Kidney (tissue), 14 donors: ENCODE data around the gene ITPR2. TPM values are rescaled to one million over a fixed set of nuclear protein-coding genes. Genes with fewer than 3 reads are reported as not detected.

Experiments
- DNase-seq, 5 donors: peaks; one replicate each; pipeline ENCODE4 v3.0.0-alpha.2; 2013 to 2020
- FAIRE-seq: peaks from 2 replicates; lab custom pipeline; 2012; peaks lifted over from hg19 to GRCh38; lab: Jason Lieb, UNC
- H3K27ac ChIP-seq, 2 donors: one replicate each; pipeline ENCODE4 v1.7.0; 2013; ENCODE audit warnings: low read depth in 2 of 2, low read length in 2 of 2, inconsistent platforms in 1 of 2
- H3K27me3 ChIP-seq: one replicate; pipeline ENCODE4 v1.7.1; 2013; ENCODE audit warnings: low read length, inconsistent platforms; ENCODE audit not compliant: control insufficient read depth, insufficient read depth
- H3K36me3 ChIP-seq, 3 donors: one replicate each; pipeline versions ENCODE4 v1.7.0 to v1.7.1; 2013; ENCODE audit warnings: low read length in 3 of 3, control low read depth in 1 of 3, inconsistent platforms in 1 of 3; ENCODE audit not compliant: insufficient read depth in 3 of 3, control insufficient read depth in 2 of 3
- H3K4me1 ChIP-seq, 3 donors: one replicate each; pipeline versions ENCODE4 v1.7.0 to v1.7.1; 2013; ENCODE audit warnings: low read length in 3 of 3, inconsistent platforms in 1 of 3, low read depth in 1 of 3; ENCODE audit not compliant: control insufficient read depth in 2 of 3, insufficient read depth in 2 of 3
- H3K4me3 ChIP-seq, 3 donors: one replicate each; pipeline versions ENCODE4 v1.7.0 to v1.8.1; 2013; ENCODE audit warnings: low read length in 3 of 3, control low read depth in 1 of 3, inconsistent platforms in 1 of 3
- H3K9ac ChIP-seq, 3 donors: one replicate each; pipeline versions ENCODE4 v1.7.0 to v1.7.1; 2013; ENCODE audit warnings: low read length in 3 of 3, control low read depth in 1 of 3, inconsistent platforms in 1 of 3
- H3K9me3 ChIP-seq, 3 donors: one replicate each; pipeline versions ENCODE4 v1.7.0 to v1.7.1; 2013; ENCODE audit warnings: low read length in 3 of 3, control low read depth in 1 of 3, inconsistent platforms in 1 of 3; ENCODE audit not compliant: control insufficient read depth in 2 of 3, insufficient read depth in 1 of 3
- intact Hi-C: fragments of 100-400 bp; cut with DNase I; formaldehyde crosslinking; loops from one replicate; pipeline ENCODE4 v1.11.1; 2022
- polyA plus RNA-seq: library from polyadenylated mRNA; stranded (reverse); fragments of 350-450 nt; fragmentation: Illumina TruSeq; extraction: RNeasy Lipid Tissue Mini Kit (QIAGEN cat#74804); gene quantifications from one replicate; pipeline ENCODE4 v1.2.3, GENCODE V29; 2014; ENCODE audit warnings: low read depth, low replicate concordance; ENCODE audit not compliant: insufficient read depth
- total RNA-seq: library from RNA; stranded (reverse); fragmentation: NEBNext Ultra II Directional; extraction: Animal tissue kit (Norgen Biotek cat#: 25700); gene quantifications from one replicate; pipeline ENCODE4 v1.2.1, GENCODE V29; 2021
- TF ChIP-seq, protein P1 (sequence below): IDR thresholded peaks from 3 replicates; pipeline ENCODE4 v1.5.1; 2012; ENCODE audit warnings: mild to moderate bottlenecking, moderate library complexity, borderline replicate concordance; ENCODE audit not compliant: insufficient read depth; ENCODE audit errors: extremely low read depth
- donor health status: control.
- donor health status: control.
- donor health status: control.
- donor health status: control.
- donor health status: control.
- donor health status: DM: yes; HTN: yes; CAD: no.
- donor health status: Normal renal cell carcinoma (clear cell type).

ITPR2 gene
- total and polyA plus RNA-seq, 2 donors from 2014 or later: 5.7 to 56.9 TPM

DNA sequence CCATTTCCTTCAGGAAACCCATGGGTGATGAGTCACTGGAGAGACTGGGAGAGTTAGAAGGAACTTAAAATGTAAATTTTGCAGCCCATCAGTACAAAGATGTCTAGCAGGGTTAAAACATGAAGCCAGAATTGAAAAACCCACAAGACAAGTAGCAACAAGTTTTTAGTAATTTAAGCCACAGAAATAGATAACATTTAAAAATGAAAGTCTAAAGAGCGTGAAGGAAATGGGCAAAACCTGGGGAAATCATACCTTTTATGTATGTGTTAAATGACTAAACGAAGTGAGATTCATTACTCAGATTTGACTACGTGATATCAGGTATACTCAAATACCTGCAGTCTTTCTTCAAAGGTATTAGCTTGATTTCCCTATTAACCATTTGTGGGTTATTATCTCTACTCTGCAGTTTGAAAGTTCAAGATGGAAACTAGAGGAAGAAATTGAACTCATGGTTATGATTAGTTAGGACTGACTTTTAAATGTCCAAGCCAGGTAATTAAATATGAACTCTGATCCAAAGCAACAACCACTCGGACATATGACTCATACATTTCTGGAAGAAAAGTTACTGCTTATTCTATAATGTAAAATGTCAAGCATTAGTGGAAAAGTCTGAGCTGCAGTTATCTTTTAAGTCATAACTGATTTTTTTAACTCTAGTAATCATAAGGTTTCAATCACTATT lies 84.1 kb downstream of the ITPR2 start:
- no peaks in the 10 kb centered on the region for H3K36me3 ChIP-seq
- no peak overlapping the region for H3K27ac ChIP-seq
- FAIRE-seq (peak; percentile 55), DNase-seq (no peak)
- H3K27me3 ChIP-seq: no peaks in the 10 kb centered on the region
- H3K9ac ChIP-seq: no peak overlapping the region
- TF ChIP-seq, protein P1, sequence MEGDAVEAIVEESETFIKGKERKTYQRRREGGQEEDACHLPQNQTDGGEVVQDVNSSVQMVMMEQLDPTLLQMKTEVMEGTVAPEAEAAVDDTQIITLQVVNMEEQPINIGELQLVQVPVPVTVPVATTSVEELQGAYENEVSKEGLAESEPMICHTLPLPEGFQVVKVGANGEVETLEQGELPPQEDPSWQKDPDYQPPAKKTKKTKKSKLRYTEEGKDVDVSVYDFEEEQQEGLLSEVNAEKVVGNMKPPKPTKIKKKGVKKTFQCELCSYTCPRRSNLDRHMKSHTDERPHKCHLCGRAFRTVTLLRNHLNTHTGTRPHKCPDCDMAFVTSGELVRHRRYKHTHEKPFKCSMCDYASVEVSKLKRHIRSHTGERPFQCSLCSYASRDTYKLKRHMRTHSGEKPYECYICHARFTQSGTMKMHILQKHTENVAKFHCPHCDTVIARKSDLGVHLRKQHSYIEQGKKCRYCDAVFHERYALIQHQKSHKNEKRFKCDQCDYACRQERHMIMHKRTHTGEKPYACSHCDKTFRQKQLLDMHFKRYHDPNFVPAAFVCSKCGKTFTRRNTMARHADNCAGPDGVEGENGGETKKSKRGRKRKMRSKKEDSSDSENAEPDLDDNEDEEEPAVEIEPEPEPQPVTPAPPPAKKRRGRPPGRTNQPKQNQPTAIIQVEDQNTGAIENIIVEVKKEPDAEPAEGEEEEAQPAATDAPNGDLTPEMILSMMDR: no peak
- H3K4me3 ChIP-seq: no peak overlapping the region
- no peaks in the 10 kb centered on the region for H3K9me3 ChIP-seq
- intact Hi-C loops: no loop called here
- H3K4me1 ChIP-seq: peaks cover 0 to 8% (median 4%) of the 10 kb centered on the region in 3 donors

DNA sequence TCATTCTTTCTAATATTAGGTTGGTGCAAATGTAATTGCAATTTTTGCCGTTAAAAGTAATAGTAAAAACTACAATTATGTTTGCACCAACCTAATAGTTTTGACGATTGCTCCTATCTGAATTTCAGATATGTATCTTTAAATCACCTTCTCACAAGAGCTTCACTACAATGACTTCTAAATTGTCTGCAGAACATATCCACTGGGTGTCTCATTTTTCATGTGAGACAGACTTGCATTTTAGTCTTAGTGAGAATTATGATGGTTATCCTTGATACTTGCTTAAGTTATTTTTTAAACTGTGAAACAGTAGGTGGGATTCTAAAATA lies 84.6 kb downstream of the ITPR2 start:
- intact Hi-C loops: no loop called here
- Histone ChIP-seq H3K9ac (no peak overlapping the region), H3K4me3 (no peak overlapping the region), H3K27me3 (no peaks in the 10 kb centered on the region), H3K4me1 (peaks cover 0 to 8% (median 4%) of the 10 kb centered on the region in 3 donors), H3K36me3 (no peaks in the 10 kb centered on the region), H3K27ac (no peak overlapping the region), H3K9me3 (no peaks in the 10 kb centered on the region)
- DNase-seq (no peak), FAIRE-seq (no peak)
- TF ChIP-seq, protein P1: no peak

DNA sequence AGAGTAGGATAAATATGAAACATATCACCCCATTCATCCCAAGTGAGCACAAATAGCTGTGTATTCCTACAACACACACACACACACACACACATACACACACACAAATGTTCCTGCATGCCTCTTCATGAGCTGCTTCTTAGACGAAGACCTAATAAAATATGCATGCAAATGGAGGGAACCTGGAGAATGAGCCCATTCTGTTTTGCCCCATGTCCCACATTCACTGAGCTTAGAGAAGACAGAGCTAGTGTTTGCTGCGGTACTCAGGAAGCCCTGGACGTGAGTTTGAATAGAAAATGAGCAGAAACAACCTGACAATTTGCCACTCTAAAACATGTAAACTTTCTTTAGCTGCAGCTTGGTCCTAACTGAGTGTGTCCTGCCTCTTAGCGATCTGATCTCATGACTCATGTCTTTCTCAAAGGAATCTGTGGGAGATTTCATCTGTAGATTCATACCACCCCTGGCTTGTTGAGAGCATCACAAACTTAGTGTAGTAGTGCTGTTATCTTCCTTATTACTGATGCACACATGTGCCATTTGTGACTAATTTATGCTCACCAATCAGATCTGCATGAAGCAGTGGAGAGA lies 86.8 kb downstream of the ITPR2 start:
- Histone ChIP-seq H3K27ac (no peak overlapping the region), H3K4me3 (no peak overlapping the region), H3K9ac (no peak overlapping the region), H3K27me3 (no peaks in the 10 kb centered on the region), H3K4me1 (peaks cover 0 to 8% (median 4%) of the 10 kb centered on the region in 3 donors), H3K36me3 (no peaks in the 10 kb centered on the region), H3K9me3 (no peaks in the 10 kb centered on the region)
- DNase-seq (no peak), FAIRE-seq (no peak)
- intact Hi-C loops: no loop called here
- TF ChIP-seq, protein P1: no peak
